ENCODE measurements around the gene HTRA3.

HTRA3 gene

DNA sequence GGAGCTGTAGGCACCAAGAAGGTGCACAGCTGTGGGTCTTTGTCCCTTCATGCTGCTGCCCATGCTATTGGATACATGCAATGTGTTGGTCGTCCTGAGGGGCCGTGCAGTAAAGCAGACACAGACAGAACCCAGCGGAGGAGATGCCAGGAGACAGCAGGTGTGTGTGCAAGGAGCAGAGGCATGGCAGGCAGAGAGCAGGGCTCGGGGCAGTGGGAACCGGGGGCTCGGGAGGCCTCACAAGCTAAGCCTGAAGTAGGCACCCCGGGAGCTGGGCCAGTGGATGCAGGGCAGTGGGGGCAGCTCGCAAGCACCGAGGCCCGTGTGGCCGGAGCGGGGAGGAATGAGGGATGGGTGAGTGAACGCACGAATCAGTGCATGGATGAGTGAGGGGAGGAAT lies 13.2 kb downstream of the HTRA3 start:
- no peak for DNase-seq

DNA sequence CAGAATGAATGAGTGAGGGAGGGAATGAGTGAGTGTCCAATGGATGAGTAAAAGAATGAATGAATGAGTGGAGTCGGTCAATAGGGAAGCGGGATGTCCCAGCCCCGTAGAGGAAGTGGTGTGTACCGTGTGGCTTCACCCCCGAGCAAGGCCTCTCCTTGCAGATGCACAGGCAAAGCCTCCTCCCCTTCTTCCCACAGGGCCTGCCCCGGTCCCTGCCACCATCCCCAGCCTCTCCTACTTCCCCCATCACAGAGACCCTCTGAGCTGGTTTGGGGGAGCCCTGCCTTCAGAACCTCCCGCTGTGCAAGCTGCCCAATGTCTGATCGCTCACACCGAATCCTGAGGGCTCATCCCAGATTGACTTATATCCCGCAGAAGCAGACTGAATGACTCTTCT lies 13.6 kb downstream of the HTRA3 start:
- DNase-seq, result no peak

DNA sequence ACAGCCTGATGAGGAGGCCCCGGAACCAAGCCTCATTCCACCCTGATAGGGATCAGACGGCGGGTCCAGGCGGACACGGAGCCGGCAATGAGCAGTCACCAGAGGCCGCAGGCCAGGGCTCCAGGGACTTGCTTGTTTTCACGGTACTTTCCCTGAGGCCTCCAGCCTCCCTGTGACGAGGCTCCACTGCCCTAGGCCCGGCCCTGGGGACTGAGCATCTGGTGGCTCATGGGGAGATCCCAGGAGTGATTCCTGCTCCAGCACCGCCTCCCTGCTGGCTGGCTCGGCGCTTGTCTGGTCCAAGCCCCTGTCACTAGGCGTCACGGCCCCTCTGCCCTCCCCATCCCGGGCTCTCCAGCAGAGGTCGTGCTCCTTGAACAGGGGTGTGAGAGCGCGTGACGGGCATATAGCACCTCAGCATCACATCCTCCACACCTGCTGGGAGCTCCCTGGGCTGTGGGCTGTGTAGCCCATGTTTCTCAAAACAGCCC lies 14.1 kb downstream of the HTRA3 start:
- no peak for DNase-seq

DNA sequence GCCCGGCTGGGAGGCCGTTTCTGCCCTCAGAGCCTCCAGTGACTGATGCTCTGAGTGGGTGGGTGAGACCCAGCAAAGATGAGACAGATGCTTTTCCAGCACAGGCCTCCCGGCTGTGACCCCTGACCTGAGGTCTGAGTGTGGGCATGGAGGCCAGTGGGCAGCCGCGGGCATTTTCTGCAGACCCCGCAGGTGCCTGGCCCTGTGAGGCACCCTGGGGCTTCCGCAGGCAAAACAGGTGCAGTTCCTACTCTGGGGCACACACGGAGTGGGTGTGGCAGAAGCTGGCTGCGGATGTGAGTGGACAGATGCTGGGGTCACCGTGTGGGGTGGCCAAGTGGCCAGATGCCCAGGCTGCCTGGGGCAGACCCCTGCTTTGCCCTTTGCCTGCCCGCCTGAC lies 14.8 kb downstream of the HTRA3 start:
- DNase-seq, result no peak

DNA sequence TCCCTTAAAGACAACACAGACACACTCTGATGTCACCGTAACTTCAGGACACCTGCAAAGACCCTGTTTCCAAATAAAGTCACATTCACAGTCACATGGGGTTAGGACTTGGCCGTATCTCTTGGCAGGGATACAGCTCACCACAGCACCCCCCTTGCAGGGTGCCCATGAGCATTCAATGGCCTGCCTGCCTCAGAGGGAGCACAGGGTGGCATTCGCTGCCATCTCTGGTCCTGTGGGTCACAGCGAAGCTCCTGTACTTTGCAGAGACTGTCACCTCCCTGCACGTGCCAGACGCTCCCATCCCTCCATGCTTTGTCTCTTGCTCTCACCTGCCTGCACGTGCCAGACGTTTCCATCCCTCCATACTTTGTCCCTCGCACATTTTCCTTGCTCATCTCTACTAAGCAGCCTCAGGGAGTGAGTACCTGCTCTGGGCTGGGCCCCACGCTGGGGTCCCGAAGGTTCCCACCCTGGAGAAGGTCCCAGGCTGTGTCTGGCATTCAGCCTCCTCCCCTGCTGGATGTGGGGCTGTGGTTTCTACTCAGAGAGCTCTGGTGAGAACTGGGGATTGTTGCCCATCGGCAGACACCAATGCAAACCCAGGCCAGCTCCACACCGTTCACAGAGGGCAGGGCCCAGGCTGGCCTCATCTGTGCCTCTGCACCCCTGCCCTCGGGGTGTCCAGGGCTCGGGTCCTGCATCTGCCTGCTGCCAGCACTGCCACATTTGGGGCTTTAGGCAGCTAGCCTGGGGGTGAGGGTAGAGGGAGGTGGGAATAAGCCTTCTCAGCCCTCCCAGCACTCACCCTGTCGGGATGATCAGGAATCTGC lies 15.8 kb downstream of the HTRA3 start:
- DNase-seq, result no peak

DNA sequence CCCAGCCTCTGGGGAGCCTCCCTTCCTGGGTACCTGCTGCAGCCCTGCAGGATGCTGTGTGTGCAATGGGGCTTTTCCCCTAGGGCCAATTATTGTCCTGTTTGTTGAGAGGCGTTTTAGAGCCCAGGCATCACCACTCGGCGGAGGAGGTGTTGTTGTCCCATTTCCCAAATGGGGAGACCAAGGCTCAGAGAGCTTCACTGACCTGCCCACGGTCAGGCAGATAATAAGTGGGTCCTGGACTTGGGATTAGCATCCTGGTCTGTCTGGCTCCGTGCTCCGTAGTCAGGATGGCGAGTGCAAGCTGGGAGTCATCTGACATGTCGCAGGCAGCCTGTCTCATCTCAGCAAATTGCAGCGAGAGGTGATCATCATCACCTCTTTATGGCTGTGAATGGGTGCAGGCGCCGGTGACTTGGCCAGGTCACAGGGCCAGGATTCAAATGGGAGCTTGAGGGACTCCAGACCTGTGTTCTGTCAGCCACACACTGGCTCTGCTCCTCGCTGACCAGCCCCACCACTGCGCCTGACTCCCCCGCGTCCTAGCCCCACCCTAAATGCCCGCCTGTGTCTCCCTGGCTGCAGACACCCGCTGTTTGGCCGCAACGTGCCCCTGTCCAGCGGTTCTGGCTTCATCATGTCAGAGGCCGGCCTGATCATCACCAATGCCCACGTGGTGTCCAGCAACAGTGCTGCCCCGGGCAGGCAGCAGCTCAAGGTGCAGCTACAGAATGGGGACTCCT lies 16.6 kb downstream of the HTRA3 start:
- DNase-seq, result no peak

DNA sequence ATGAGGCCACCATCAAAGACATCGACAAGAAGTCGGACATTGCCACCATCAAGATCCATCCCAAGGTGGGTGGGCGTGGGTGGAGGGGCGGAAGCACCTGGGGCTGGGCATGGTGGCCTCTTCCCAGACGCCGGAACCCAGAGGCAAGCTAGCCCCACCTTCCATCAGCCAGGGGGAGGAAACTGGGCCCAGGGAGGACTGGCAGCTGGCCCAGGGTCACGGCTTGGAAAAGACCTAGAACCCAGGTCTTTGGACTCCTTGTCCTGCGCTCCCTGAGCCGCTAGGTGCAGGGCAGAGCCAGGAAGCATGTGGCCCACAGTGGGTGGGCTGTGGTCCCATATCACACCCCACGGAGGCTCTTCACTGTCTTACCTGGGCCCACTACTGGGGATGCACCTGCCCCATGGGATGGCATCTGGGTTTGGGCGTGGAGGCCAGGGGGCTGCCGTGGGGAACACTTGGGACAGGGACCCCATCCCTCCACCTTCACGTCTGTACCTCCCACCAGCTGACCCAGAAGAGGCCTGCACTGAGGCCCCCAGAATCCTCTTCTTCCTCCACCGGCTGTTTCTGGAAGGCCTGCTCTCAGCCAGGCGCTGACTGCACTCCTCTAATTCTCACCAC lies 17.3 kb downstream of the HTRA3 start:
- DNase-seq, result no peak

DNA sequence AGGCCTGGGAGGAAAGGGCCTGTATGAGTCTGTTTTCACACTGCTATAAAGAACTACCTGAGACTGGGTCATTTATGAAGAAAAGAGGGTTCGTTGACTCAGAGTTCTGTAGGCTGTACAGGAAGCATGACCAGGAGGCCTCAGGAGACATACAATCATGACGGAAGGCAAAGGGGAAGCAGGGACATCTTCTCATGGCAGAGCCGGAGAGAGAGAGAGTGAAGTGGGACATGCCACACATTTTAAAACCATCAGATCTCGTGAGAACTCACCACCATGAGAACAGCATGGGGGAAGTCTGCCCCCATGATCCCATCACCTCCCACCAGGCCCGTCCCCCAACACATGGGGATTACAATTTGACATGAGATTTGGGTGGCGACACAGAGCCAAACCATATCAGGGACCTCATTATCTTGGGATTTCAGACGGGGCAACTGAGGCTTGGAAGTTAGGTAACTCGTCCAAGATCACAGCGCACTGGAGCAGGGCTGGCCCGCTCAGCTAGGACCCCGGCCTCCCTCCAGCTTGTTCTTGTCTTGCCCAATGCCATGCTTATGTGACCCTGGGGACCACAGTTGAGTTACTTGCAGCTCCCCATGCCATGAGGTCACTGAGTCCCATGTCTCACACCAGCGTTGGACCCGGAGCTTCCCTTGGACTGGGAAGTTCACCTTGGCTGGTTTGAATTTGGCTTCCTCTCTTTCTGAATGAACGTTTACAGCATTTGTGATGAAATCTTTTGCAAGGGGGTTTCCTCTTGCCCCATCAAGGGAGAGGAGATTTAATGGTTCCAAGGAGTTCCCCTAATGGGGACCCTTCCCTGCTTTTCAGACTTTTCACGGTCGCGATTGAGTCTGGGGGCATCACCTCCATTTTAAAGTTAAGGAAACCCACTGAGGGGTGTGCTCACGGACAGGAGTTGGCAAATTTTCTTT lies 18.1 kb downstream of the HTRA3 start:
- DNase-seq, result no peak

DNA sequence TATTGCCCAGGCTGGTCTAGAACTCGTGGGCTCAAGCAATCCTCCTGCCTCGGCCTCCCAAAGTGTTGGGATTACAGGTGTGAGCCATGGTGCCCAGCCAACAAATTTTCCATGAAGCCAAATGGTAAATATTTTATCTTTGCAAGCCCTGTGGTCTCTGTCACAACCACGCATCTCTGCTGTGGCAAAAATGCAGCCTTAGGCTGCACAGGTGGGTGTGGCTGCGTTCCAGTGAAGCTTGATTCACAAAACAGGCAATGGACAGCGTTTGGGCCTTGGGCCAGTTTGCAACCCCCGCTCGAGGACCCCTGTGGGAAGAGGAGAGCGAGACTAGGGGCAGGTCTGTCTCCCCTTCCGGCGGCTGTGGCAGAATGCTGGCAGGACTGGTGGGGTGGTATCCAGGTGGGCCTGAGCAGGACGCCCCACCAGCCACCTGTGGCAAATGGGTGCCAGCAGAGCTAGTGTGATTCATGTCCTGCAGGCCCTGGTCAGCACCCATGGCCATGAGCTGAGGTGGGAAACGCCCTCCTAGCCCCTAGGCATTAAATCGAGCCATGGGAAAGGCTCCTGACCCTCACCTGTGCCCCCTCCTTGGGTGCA lies 19.7 kb downstream of the HTRA3 start:
- no peak for DNase-seq

DNA sequence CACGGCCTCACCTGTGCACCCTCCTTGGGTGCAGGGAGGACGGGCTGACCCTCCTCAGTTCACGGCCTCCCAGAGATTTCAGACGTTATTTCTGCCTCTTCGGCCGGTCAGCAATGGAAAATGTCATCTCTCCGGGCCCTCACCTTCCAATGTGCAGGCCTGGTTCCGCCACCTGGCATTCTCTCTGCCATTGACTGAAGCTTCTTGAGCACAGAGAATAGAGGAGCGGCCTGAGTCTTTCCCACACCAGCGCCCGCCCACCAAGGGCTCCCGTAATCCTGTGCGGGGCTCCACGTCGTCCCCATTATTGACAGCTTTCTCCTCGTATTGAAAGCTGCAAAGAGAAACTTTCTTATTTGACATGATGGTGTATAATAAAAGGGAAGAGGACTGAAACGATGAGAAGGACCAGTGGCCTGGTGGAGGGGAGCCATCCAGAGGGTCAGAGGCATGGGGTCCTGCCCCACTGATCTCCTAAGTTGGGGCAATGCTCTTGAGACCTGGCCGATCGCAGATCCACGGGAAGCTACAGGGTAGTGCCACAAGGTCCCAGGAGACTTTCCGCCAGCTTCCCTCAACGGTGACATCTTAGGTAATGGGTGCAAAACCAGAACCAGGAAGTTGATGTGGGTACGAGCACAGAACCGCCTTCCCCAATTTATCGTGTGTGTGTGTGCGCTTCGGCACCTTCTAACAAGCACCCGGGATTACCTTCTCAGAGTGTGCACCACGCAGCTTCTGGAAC lies 20.6 kb downstream of the HTRA3 start:
- no peak for DNase-seq

DNA sequence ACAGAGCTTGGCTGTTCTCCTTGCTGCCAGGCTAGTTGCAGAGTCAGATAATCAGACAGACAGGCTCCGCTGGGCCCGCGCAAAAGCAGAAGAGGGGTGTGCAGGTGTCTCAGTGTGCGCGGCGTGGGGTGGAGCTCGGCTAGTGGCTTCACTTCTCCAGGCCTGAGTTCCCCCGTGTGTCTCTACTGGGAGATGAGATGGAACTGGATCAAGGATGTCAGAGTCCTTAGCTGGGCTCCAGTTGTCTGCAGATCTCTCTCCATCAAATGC lies 21.1 kb downstream of the HTRA3 start:
- DNase-seq, result no peak

DNA sequence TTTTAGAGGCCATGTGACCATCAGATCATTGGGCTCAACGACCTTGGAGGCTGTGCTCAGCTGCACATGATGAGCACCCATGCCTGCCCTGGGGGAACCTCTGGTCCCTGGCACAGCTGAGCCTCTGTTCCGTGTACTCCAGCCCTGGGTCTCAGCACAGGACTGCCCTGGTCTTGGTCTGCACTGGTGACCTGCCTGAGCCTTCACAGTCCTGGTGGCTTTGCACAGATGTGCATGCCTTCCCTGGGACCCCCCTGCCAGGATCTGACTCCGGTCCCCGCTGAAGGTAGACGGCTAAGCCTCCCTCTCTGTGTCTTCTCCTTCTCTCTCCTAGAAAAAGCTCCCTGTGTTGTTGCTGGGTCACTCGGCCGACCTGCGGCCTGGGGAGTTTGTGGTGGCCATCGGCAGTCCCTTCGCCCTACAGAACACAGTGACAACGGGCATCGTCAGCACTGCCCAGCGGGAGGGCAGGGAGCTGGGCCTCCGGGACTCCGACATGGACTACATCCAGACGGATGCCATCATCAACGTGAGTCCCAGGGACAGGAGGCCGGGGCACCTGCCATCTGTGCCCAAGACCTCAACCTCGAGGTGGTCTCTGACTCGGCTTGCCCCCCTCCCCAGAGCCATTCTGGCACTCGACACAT lies 21.6 kb downstream of the HTRA3 start:
- no peak for DNase-seq

DNA sequence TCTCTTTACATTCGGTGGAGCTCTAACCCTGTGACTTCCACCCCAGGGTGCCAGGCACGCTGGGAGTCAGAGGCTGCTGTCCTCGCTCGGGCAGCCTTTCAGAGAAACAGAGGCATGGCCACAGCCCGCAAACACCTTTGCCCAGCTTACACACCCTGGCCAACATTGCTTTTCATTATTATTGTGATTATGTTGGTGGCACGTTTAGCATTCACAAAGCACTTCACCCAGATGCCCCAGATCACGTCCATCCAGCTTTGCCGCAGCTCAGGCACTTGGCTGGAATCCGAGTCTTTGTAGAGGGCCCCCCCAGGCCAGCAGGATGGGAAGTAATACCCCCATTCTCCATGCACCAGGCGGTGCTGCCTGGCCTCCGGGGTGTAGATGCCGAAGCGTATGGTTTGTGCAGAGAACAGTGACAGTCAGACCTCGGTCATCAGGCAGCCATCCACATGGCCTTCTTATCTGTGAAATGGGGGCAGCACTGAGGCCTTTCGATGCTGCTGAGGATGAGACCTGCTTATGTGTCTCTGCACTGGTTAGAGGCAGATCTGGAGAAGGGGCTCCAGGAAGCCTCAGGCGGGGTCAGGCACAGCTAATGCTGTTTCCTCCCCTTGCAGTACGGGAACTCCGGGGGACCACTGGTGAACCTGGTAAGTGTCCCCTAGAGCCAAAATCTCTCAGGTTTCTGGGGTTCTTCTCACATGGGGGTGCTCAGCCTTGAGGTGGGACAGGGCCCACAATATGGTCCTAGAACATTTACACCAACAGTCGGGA lies 22.3 kb downstream of the HTRA3 start:
- DNase-seq, result no peak

DNA sequence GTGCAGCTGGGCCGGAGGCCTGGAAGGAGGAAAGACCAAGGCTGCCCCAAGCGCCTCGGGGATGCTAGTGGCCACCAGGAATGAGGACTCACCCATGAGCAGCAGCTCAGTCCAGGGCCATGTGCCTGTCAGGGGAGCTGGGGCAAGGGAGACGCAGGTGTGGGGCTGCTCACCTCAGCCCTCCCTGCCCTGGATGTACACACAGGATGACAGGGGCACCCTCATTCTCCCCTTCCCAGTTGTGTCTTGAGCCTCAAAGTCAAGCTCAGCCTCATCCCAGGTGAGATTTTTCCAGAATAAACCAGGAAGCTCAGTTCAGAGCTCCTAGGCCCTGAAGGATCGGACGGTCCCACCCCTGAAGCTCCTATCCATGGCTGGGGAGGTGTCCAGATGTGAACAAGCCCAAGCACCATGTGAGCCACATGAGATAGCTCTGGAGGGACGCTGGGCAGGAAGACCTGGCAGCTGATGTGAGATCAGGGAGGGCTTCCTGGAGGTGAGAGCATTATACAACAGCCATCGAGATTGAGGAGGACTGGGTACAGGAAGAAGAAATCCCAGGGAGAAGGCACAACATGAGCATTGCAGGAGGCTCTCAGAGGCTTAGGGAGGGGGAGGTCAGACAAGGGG lies 23.0 kb downstream of the HTRA3 start:
- DNase-seq, result no peak

DNA sequence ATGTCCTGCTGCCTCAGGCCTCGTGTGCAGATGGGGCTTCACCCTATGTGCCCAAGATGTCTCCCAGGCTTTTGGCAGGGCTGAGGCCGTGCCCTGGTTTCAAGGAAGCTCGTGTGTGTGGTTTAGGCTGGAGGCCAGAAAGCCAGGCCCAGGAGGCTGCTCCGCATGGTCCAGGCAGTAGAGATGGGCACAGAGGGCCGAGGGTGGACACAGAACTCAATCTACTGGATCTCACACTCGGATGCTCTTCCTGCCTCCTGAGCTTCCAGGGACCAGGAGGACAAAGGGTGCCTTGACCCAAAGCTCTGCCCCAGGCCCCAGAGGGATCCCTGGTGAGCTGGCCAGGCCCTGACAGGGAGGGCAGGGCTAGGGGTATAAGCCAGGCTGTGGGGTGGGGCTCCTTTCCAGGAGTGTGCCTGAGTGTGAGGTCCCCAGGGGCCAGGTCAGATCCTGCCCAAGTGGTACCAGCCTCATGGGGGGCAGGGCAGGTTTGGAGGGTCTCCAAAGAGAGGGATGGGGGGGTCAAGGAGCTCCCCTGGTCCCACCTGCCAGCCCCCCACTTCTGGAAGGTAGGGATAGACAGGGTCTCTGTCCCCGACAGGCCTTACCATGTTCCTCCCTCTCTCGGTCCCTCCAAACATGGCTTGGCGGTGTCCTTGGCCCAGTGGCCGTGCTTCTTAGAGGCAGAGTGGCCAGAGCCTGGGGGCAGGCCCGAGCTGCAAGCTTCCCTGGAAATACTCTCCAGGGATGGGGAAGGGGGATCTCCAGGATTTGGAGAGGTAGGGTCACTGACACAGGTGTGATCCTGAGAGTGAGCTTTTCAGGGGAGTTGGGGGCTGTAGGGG lies 23.8 kb downstream of the HTRA3 start:
- DNase-seq, result no peak

DNA sequence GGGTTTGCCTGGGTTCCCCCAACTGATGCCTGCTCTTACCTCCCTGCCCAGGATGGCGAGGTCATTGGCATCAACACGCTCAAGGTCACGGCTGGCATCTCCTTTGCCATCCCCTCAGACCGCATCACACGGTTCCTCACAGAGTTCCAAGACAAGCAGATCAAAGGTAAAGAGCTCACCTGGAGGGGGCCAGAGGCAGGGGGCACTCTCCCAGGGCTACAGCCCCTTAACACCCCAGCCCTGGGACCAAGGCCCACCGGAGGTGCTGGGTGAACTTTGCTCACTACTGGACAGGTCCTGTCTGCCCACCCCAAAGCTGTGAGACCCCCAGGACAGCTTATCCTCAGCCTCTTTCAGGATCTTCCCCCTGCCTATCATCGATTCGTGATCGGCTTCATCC lies 24.5 kb downstream of the HTRA3 start:
- no peak for DNase-seq

DNA sequence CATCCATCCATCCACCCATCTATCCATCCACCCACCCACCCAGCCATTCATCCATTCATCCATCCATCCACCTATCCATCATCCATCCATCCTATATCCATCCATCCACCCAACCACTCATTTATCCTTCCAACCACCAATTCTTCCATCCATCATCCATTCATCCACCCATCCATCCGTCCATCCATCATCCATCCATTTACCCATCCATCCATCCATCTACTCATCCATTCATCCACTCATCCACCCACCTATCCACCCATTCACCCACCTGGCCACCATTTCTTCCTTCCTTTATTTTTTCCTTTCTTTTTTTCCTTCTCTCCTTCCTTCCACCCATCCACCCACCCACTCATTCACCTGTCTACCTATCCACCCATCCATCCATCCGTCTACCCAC lies 25.2 kb downstream of the HTRA3 start:
- DNase-seq, result no peak

DNA sequence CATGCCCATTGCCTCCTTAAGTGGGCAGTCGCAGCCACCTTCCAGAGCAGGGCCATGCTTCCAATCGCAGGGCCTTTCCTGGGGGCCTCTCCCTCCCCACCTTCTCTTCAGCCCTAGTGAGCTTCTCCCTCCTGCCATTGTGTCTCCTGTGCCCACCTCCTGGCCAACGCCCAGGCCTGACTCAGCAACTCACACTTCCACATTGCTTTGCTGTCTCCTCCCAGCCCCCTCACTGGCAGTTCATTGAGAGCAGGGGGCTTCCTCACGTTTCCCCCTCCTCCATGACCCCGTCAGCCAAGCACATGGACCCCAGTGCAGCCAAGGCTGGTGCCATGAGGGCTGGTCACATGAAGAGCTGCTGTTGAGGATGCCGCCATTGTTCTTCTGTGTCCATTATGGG lies 25.9 kb downstream of the HTRA3 start:
- DNase-seq, result no peak

DNA sequence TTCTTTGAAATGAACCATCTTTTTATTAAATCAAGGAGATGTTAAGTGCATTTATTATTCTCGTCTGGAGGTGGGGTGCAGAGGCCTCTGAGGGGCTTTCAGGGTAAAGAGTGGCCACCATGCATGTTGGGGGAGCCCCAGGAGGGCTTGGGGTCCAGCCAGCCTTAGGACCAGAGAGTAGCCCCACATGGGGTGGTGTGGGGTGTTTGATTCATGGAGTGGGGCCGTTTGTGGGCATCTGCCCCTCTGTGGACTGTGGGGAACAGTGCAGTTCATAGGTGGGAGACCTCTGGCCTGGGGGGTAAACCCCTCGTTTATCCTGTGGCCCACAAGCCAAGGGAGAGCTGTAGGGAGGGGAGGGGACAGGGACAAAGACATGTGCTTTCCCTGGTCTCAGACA lies 26.9 kb downstream of the HTRA3 start:
- no peak for DNase-seq
